Activated effector memory CD4-positive, alpha-beta T cell treated with anti-CD3 and anti-CD28 coated beads, Interleukin-2, amount 50 U/mL, for 16 hours (primary cell): ENCODE measurements around the gene PLXNA2.

Experiments
- DNase-seq: peaks from one replicate; pipeline ENCODE4 v3.0.0-alpha.2; 2020

PLXNA2 gene

DNA sequence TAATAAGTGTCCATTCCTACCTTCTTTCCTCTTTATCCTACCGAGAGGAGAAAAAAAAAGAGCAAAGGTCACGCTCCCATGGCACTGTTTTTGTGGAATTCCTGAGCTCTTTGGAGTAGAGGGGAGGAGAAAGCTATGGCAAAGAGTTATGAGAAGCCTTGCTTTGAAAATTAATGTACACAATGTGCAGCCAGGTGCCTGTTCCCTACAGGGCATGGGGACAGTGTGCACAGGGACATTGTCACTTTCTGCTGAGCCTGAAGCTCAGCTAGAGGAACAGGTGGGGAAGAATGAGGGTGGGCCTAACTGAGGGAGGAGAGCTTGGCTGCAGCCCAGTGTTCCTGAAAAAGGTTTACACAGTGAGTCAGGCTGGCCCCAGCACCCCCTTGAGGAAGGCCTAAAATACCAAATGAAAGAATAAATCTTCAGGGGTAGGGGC is 66.1 kb downstream of the PLXNA2 start:
- DNase-seq = no peak

DNA sequence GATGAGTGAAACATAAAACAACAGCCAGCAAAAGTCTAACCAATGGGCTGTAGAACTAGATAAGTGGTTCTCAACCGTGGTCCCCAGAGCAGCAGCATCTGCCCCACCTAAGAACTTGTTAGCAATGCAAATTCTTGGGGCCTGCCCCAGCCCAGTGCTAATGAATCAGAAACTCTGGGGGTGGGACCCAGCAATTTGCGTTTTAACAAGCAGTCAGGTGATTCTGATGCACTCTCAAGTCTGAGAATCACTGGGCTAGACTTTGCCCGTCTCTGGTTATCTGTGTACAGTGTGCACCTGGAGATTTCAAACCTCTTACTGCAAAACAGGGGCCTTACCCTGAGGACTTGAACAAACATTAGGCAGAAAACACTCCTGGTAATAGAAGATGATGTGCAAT is 66.5 kb downstream of the PLXNA2 start:
- no peak for DNase-seq

DNA sequence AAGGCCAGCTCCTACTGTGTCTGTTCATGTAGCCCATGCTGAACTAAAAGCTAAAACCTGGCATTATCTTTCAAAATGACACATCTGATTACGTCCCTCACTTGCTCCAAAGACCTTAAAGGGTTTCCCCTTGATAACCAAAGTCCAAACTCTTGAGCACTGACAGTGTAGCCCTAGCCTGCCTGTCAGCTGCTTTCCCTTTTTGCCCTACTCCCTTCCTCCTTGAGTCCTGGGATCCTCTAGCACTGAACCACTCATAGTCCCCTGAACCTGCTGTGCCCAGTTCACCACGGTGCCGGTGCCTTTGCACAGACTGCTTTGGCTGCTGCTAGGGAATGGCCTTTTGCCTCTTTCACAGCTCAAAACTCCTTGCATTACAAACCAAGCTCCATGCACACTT is 67.5 kb downstream of the PLXNA2 start:
- no peak for DNase-seq

DNA sequence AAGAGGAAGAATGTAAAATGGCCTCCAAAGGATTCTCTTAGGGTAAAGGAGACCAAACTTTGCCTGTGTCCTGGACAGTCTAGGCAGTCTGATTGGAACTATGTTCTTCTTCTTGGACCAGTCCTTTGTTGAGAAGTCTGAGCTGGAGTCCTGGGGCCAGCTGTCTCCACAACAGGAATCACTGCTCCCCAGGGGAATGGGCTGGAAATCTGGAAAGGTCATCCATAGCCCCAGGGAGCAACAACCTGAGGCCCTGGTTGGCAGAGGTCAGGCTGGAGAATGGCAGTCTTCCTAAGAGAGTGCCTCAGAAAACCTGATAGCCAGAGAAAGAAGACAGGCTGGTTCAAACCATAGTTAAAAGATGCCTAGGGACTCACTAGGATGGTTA is 68.7 kb downstream of the PLXNA2 start:
- no peak for DNase-seq

DNA sequence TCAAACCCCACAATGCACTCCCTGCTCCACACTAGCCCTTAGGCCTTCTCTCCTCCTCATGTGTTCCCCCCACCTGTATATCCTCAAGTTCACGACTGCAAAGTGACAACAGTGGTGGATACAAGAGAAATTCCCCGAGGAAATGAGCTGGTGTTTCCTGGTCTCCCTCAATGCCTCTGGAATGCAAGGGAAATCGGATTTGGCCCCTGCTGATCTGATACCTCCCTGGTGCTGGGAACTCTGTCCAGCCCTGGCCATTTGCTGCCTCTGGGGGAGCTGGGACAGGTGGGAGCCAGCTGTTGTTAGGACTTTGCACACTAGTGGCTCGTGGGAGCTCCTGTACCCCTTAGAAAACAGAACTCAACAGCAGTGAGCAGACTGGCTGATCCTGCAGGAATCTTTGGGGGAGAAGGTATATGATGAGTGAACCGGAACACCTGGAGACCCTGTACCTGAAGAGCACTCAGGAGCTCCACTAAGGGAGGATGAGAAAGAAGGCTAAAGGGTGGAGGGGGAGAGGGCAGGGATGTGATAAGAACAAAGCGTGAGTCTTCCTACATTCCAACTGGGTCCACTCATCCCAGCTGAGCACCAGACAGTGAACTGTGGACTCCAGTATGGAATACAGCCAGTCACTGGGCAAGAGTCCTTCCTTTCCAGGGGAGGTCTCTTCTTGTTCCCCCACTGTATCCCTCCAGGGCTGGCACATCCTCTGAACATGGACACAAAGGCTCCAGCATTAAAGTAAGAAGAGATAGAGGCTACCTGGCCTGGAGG is 69.3 kb downstream of the PLXNA2 start:
- no peak for DNase-seq

DNA sequence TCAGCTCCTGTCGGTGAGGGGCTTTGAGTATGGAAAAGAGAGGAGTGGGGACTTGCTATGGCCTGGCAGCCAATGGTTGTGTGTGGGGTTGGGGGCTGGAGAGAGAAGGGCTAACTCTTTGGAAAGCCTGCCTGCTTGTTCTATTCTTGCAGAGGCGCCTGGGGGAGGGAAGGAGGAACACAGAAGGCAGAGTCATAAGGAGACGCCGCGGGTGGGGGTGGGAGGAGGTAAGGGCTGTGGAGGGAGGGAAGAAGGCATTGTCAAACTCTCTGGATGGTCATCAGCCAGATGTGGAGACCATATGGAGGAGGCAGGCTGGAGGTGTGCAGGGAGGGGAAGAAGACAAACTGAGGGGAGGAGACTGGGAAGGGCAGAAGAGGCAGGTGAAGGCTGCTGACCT is 70.0 kb downstream of the PLXNA2 start:
- no peak for DNase-seq

DNA sequence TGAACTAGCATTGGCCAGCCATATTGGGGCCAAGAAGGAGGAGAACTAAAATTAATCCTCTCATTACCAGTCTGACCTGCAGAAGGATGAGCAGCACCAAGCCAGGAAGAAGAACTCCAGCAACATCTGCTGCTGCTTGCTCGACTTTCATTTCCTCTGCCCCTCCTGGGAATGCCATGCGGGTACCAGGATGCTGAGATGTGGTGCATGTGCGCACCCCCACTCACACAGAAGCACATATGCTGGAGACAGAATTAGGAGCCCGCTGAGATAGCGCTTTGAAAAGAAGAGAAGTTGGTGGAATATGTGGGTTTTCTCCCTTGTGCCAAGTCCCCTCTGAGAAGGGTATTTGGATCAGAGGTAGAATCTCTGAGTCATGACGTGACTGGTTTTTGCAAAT is 70.4 kb downstream of the PLXNA2 start:
- DNase-seq = no peak

DNA sequence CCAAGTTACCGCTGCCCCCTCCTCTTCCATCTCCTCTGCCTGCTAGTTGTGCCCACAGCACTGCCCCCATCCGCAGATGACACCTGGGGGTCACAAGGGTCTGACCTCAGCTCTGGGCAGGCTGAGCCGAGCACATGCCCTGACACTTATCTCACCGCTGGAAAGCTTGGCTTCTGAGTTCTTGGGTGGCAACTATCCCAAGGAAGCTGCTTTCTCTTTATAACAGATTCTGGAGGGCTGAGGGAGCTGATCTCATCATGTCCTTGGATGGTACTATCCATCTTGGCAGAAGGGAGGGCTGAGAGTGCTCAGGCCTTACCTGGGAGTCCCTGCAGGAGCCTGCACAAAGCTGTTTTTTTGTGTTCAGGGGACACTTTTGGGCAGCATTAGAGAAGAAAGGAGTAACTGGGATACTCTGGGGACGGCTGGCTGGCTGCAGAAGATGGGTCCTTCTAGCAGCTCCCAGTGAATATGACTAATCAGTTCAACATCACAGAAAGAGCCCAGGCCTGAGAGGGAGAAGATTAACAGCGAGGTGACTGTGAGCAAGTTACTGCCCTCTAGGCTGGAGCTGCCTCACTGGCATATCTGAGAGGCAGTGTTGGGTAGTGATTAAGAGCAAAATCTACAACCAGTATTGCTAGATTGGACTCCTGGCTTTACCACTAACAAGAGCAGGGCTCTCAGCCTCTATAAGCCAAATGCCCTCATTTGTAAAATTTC is 71.6 kb downstream of the PLXNA2 start:
- DNase-seq = no peak

DNA sequence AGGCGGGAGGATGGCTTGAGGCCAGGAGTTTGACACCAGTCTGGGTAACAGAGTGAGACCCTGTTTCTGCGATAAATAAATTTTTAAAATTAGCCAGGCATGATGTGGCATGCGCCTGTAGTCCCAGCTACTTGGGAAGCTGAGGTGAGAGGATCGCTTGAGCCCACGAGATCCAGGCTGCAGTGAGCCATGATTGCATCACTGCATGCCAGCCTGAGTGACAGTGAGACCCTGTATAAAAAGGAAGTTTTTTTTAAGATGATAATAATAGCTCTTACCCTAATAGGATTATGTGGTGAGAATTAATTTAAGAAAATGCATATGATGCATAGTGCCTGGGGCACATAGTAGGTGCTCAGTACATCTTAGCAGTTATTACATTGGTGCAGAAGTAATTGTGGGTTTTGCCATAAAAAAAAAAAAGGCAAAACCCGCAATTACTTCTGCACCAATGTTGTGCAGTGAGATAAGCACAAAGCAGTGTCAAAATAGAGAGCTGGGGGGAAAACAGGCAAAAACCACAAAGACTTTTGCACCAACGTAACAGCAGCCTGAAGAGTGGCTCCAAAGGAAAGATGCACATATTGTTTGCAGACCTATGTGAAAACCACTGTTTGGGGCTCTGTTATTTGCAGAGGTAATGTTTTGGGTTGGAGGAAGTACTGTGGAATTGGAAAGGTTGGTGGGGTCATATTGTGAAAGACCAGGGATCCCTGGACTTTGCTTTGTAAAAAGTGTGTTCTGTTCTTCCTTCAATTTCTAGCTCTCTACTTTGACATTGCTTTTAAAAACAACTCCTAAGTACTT is 72.4 kb downstream of the PLXNA2 start:
- no peak for DNase-seq

DNA sequence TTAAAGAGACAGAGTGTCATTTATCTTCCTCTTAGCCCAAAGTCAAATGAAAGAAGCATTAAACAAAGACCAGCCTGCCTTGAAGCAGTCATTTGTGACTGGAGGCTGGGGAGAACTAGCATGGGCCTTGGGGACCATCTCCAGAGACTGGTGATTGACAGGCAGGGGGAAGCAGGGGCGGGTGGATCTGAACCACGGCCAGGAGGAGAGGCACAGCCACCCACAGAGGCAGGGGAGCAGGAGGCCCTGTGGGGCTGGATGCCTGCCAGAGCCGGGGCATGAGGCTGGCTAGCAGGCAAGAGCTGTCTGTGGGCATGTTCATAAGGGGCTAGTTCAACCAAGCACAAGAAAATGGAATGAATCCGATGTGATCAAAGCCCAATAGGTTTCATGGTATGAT is 73.9 kb downstream of the PLXNA2 start:
- no peak for DNase-seq

DNA sequence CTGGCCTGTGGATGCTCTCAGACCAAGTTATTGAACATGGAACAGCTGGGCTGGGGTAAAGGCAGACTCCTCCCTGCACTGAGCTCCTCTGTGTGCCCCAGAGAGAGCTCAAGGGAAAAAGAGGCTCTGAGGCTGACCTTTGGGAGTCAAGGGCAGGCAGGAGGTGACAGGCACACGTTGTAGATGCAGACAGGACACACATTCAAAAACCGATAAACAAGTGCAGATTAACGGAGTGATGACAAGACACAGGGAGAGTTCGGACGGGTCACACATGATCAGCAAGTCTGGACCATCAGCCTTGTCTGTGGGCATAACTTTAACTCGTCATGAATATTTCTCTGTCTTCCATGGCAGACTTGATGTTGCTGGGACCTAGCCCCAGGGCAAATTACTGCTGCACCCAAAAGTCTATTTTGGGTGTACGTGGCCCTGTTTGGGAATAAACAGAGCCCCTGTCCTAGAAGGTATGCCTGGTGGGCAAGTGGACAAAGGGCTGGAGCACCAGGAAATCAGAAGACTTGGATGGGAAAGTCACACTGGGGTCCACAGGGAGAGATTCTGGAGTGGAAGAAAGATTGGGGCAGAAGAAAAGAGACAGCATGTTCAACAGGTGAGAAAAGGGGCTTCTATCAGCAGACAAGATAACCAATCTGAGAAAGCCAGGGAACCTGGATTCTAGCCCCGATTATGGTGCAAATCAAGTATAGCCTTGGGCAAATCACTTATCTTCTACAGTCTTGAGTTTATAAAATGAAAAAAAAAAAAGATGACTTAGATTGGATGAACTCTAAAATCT is 74.9 kb downstream of the PLXNA2 start:
- DNase-seq = no peak

DNA sequence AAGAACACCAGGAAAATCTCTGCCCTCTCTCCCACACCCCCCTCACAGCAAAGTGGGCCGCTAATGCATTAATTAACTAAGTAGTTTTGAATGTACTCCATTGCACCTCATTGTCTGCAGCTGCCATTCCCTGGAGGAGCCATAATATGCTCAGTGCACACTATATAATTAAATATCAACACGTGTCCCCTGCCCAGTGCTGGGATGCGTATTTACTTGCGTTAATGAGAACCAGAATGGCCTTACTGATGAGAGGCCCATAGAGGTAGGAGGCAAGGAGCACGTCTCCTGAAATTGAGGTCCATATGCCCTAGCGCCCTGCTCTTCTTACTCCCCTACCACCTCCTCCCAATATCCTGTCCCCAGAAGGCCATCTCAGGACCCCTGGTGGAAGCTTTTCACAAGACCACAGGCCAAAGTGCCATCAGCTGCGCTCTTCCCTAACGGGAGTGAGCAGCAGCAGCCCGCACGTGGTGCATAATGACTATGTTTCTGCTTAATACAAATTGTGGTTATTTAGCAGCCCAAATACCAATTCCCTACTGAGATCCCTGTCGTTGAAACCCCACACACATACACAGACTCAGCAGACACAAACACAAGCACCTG is 76.8 kb downstream of the PLXNA2 start:
- DNase-seq = no peak

DNA sequence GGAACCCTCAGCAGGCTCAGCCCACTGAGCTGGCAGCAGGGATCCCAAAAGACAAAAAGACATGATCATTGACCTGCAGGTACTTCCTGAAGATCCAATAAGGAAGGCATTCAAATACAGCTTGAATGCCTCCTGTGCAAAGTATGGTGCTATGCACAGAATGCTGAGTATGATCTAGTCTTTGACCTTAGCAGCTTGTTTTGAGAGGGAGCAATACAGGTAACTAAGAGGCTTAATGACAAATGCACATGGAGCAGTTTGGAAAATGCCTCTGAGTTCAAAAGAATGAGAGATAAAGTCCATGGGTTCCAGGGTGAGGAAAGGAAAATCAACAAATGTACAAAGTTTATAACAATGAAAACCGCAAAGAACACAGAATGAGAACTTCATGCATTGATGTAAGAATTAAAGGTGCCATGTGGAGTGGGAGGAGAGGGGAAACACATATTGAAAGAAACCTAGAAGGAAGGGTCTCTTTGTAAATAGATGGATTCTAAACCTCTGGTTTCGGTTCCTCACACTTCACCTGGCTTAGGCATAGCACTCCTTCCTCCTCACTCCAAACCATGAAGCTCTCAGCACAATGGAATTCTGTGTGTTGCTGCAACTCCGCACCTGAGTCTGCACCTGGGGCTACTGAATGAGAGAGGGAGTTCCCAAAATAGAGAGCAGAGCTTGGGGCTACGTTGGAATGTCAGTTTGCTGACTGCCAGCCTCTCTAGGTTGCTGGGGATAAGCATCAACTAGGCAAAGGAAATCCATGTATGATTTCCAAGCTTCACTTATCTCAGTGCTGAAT is 77.6 kb downstream of the PLXNA2 start:
- DNase-seq = no peak

DNA sequence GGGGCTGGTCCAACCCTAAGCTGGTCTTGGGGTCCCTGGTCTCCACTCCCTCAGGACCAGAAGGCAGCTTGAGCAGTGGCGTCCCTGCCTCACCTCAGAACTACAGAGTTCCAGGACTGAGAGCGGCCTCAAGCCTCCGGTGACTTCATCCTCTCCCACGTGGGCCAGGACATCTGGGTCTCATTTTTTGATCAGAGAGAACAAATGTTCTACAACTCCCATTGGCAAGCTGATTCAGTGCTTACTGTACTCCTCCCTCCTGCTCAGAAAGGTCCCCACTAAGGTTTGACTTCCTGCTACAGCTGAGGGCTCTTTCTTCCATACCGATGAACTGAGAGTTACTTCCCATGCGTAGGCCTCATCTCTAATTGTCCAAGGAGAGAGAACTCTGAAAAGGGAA is 78.5 kb downstream of the PLXNA2 start:
- DNase-seq = no peak

DNA sequence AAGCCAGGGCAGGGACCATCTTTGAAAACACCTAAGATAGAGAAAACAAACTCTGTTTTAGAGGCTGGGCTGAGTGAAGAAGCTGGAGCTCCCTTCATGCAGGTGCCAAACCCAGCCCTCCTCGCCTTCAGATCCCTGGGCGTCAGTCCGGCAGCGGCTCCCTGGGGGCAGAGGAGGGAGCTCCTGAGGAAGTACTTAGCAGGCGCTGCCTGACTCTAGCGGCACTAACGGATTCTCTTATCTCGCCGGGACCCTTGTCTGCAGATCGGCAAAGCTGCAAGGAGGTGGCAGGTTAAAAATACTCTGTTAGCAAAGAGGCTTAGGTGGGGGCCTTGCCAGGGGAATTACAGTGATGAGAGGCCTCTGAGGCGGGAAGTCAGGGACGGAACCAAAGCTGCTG is 79.6 kb downstream of the PLXNA2 start:
- DNase-seq = no peak

DNA sequence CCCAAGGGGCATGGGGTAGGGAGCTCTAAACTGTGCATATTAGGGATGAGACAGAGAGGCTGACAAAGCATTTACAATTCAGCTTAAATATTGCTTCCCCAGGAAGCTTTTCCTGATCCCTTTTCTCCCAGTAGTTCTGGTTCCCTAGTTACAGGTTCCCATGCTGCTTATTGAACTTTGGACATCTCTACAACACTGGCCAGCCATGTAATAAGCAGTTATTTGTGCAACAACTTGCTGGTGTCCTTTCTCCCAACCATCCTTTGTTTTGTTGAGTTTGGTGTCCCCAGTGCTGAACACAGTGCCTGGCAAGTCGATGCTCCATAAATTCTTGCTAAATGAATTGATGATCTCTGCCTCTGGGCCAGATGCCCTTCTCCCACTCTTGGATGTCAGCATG is 80.6 kb downstream of the PLXNA2 start:
- no peak for DNase-seq

DNA sequence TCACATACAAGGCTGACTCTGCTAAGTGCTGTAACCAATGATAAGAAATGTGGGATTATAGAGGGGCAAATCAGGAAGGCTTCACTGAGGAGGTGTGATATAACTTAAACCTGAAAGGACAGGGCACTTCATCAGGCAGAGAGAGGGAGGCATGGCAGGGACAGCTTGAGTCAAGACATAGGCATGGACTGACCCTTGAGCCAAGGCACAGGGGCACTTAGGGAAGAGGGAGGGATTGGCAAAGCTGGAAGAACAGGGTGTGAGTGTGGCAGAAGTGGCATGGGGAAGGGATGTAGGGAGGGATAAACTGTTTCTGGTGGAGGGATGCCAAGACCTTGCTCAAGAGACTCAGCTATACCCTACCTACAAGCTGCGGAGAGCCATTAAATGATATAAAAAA is 81.3 kb downstream of the PLXNA2 start:
- no peak for DNase-seq

DNA sequence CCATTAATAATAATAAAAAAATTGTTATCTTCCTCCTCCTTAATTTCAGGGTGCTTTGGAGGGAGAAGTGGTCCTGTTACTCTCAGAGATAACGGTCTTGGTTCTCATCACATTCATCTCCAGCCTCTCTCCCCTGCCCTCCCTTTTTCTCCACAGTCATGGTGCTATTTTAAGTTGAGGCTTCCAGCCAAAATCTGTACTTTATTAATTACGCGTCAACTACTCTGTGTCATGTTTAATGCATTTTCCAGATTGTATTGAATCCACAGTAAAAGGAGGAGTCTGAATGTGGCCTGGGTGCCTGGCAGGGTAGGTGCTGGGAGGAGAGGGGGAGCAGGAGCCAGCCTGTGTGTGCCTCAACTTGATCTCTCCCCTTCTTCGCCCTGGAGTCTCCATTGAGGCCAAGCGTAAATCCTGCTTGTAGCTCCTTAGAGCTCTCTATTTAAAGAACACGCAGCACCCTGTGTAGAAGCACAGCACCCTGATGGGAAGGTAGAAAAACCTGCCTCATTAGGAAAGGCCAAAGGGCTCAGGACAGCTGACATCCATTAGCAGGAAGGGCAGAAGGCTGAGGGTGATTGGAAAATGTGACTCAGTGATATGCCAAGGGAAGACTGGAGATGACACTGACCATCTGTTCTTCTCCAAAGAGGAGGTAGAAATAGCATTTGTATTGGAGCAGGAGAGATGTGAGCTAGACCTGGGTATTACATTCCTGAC is 82.4 kb downstream of the PLXNA2 start:
- no peak for DNase-seq

DNA sequence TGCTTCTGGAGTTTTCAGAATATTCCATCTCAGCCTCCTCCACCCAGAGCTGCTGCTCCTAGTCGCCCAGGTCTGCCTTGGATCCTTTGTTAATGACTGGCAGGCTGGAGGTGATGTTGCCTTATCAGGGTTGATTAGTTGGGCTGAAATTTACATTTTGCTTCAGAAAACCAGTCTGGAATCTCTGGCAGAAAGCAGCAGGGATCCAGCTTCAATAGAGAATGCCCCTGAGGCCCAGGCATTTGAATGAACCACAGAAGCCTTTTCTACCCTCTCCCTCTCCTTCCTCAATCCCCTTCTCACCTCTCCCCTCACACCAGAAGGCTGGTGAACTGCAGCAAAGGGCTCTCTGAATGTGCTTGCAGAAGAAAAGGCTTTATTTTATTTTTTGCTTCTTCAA is 83.2 kb downstream of the PLXNA2 start:
- no peak for DNase-seq

DNA sequence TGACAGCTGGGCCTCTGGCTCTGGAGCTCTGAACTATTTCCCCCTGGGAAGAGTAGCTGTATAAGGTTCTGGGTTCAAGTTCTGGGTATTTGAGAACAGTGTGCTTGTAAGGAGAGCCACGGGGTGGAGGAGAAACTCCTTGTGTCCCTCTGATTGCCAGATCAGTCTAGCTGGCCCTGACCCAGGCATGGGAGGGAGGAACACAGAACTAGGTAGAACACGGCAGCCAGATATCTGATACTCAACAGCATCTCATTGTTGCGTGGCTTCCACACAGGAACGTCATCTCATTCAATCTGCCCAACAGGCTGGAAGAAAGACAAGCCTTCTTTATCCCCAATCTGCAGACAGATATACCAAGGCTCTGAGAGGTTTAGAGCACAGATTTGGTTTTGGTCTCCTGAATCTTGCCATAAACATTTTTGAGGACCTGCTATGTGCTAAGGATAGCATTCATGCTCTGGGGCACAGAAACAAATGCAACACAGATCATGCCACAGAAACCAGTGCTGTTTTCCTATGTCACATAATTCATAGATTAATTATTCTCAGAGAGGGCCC is 83.8 kb downstream of the PLXNA2 start:
- no peak for DNase-seq
